GM18508 (cell line): ENCODE results near the gene COL23A1.
"Not testable (repeated sequence)": the region's sequence is repeated elsewhere in the genome, so short reads cannot be mapped to it uniquely, and the experiment has no call there.

Experiments
- ATAC-seq: cut with Tn5 transposase; IDR thresholded peaks from one replicate; pipeline ENCODE4 v1.9.1; 2021; ENCODE audit warnings: moderate number of reproducible peaks; ENCODE audit not compliant: insufficient read depth, unreplicated experiment

The COL23A1 gene

DNA sequence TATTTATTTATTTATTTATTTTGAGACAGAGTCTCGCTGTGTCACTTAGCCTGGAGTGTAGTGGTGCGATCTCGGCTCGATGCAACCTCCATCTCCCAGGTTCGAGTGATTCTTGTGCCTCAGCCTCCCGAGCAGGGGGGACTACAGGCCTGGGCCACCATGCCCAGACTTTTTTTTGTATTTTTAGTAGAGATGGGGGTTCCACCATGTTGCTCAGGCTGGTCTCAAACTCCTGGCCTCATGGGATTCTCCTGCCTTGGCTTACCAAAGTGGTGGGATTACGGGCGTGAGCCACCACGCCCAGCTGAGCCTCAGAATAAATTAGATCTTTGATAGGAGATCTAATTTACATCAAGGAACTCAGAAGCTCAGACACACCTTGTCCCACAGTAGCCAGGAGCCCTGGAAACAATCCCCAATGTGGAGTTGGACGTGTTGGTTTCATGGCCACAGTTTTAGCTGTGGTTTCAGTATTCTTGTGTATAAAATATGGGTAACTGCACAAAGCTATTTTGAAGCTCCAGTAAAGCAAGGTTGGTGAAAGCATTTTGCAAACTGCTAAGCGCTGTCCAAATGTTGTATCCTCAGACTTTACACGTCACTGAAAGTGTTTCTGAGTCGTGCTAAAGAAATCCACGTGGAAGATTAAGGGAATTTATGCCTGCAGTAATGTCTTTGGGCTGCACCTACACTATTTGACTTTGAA is 388.8 kb downstream of the COL23A1 start:
- no peak for ATAC-seq

DNA sequence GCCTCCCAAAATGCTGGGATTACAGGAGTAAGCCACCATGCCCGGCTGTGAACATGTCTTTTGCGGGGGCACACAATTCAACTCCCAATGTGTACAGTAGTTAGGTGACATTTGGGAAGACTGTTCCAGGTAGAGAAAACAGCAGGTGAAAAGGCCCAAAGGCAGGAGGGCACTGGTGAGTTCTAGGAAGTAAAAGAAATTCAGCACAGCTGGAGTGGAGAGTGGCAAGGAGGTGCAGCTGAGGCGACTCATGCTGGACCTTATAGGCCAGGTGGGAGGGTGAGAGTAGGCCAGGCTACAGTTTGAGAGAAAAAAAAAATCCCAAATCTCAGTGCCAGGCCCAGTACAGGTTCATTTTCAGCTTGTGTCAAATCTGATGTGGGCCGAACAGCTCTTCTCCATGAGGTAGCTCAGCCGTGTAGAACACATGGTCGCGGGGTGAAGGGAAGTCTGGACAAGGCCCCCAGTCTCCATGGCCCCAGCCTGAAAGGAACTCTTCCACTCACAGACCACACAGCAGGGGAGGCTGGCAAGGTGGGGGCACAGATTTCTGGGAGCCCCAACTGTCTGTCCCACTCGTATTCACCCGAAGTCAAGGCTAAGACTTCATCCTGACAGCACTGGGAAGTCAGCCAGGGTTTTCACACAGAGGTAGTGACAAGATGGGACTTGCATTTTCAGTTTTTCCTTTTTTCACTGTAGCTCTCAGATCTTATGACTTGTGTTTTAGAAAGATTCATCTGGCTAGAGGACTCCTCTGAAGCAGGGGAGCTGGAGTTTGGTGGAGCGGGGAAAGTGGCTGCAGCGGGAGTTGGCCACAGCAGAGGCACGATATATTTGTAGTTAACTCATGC is 390.4 kb downstream of the COL23A1 start:
- no peak for ATAC-seq

DNA sequence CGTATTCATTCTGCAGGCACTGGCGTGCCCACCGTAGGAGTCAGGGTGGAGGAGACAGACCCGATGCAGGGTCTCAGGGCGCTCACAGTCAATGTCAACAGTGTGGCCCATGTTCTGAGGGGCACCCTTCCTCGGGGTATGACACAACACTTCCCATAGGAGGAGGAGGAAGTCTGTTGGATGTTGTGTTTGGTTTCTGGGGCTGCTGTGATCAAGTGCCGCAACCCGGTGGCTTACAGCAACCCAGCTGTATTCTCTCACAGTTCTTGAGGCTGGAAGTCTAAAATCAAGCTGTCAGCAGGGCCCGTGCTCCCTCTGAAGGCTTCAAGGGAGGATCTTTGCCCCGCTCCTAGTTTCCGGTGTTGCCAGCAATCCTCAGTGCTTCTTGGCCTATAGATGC is 391.5 kb downstream of the COL23A1 start:
- ATAC-seq: no peak

DNA sequence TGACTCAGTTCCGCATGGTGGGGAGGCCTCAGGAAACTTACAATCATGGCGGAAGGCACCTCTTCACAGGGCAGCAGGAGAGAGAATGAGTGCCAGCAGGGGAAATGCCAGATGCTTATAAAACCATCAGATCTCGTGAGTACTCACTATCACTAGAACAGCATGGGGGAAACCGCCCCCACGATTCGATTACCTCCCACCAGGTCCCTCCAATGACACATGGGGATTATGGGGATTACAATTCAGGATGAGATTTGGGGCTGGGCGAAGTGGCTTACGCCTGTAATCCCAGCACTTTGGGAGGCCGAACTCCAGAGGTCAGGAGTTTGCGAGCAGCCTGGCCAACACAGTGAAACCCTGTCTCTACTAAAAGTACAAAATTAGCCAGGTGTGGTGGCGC is 392.0 kb downstream of the COL23A1 start:
- not testable (repeated sequence) for ATAC-seq

DNA sequence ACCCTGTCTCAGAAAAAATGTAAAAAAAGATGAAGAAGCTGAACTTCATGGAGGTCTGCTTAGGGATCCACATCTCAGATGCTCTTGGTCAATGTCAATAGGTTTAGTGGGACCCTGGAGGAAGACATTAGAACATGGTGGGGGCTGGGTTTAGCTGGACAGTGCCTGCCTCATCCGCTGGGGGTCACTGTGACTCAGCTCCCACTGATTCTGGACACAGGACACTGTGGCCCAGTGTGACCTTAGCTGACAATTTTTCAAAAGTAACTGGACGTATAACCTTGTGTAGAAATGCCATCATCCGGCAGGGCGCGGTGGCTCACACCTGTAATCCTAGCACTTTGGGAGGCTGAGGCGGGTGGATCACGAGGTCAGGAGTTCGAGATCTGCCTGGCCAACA is 393.2 kb downstream of the COL23A1 start:
- ATAC-seq: no peak

DNA sequence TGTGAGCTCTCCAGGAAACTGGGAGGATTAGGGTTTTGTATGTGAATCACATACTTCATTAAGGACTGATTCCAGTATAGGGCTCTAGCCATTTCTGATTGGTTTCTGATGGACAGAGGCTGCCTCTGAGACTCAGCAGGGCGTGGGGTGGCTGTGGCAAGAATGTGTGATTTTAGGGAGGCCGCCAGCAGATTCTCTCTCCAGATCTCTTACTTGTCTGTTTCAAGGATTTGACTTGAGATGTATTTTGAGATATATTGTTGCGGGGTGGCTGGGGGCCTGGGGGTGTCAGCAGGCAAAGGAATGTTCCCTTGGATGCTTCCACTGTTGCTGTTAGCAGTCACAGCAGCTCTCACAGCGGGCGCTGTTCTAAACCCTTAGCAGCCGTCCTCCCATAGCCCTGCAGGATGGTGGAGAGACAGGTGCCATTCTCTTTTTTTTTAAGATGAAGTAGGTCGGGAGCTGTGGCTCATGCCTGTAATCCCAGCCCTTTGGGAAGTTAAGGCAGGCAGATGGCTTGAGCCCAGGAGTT is 393.8 kb downstream of the COL23A1 start:
- ATAC-seq: no peak

DNA sequence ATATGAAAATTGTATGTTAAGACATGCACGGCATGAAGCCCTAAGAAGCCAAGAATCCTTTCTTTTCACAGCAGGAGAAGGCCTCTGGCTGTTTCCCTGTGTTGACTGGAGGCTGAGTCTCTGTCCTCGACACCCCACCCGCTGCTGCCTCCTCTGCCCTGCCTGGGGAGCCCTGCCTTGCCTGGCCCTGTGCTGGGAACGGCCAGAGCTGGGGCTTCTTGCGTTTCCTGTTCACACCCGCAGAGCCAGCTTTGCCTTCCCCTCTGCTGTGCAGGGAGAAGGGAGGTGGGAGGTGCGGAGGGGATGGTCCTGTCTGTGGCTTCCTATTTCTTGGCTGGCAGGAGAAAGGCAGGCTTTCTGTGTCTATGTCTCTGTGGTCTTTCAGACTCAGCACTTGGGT is 396.2 kb downstream of the COL23A1 start:
- no peak for ATAC-seq

DNA sequence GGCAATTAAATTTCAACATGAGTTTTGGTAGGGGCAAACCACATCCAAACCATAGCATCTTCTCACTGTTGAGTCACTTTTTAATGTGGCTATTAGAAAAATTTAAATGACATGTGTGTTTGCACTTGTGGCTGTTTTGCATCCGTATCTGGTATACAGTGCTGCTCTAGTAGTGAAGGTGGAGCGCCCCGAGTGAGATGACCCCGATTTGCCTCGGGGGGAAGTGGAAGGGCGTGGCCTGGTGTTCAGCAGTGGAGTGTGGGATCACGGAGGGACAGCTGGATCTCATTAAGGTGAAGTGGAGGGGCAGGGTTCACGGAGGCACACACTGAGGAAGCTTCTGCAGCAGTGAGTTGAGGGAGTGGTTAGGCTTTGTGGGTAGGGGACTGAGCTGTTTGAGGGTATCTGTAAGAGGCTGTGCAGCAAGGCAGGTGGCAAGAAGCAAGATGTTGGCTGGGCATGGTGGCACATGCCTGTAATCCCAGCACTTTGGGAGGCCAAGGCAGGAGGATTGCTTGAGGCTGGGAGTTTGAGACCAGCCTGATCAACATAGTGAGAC is 396.9 kb downstream of the COL23A1 start:
- no peak for ATAC-seq

DNA sequence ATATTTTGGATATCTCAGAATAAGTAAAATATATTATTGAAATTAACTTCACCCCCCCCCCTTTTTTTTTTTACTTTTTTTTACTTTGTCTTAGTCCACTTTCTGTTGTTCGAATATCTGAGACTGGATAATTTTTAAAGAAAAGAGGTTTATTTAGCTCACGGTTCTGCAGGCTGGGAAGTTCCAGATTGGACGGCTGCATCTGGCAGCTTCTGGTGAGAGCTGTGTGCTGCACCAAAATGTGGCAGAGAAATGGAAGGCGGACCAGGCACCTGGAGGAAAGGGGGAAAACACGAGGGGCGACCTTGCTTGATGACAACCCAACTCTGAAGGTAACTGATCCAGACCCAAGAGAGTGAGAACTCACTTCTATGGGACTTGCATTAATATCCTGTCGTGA is 397.4 kb downstream of the COL23A1 start:
- no peak for ATAC-seq

DNA sequence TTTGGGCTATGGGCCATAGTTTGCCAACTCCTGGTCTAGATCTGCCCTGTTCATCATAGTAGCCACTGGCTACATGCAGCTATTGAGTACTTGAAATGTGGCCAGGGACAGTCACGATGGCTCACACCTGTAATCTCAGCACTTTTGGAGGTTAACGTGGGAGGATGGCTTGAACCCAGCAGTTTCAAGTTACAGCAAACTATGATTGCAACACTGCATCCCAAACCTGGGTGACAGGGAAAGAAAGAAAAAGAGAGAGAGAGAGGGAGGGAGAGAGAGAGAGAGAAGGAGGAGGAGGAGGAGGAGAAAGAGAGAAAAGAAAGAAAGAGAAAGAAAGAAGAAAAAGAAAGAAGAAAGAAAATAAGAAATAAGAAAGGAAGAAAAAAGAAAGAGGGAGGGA is 397.9 kb downstream of the COL23A1 start:
- no peak for ATAC-seq

DNA sequence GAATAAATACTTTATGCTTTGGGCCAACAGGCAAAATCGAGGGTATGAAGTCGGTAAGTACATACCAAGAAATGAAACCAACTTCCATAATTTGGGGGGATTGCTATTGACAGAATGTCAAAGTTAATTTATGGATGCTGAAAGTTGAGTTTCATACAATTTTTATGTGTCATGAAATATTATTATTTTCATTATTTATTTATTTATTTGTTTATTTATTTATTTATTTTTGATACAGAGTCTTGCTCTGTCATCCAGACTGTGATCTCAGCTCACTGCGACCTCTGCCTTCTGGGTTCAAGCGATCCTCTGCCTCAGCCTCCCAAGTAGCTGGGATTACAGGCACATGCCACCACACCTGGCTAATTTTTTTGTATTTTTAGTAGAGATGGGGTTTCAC is 398.5 kb downstream of the COL23A1 start:
- no peak for ATAC-seq

DNA sequence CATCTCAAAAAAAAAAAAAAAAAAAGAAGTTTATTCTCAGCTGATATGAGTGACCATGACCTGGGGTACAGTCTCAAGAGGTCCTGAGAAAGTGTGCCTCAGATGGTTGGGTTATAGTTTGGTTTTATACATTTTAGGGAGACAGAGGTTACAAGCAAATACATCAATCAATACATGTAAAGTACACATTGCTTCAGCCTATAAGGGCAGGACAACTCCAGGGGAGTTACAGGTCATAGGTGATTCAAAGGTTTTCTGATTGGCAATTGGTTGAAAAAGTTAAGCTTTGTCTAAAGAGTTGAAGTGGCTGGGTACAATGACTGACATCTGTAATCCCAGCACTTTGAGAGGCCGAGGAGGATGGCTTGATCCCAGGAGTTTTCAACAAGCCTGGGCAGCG is 400.8 kb downstream of the COL23A1 start:
- ATAC-seq: no peak
